Esophagus (tissue), 2 donors: ENCODE measurements around the gene KLK13. TPM values are rescaled to one million over a fixed set of nuclear protein-coding genes. Genes with fewer than 3 reads are reported as not detected.

Experiments used
- H3K27ac ChIP-seq, 2 donors: one replicate each; pipeline ENCODE4 v1.5.1; 2013; ENCODE audit warnings: low read depth in 2 of 2, mild to moderate bottlenecking in 2 of 2, inconsistent platforms in 1 of 2, low read length in 1 of 2, moderate library complexity in 1 of 2
- H3K27me3 ChIP-seq, 2 donors: one replicate each; pipeline ENCODE4 v1.6.1; 2013; ENCODE audit warnings: low read length in 2 of 2, control low read depth in 1 of 2, mild to moderate bottlenecking in 1 of 2; ENCODE audit not compliant: insufficient read depth in 2 of 2, control insufficient read depth in 1 of 2
- H3K36me3 ChIP-seq, 2 donors: one replicate each; pipeline ENCODE4 v1.6.1; 2013; ENCODE audit warnings: low read length in 1 of 2; ENCODE audit not compliant: control insufficient read depth in 2 of 2, insufficient read depth in 2 of 2
- H3K4me1 ChIP-seq, 2 donors: one replicate each; pipeline ENCODE4 v1.6.1; 2013; ENCODE audit warnings: low read length in 1 of 2; ENCODE audit not compliant: control insufficient read depth in 2 of 2, insufficient read depth in 2 of 2
- H3K4me3 ChIP-seq, 2 donors: one replicate each; pipeline ENCODE4 v1.5.1; 2013; ENCODE audit warnings: low read length in 2 of 2, mild to moderate bottlenecking in 2 of 2, low read depth in 1 of 2, moderate library complexity in 1 of 2
- H3K9me3 ChIP-seq, 2 donors: one replicate each; pipeline ENCODE4 v1.6.1; 2013; ENCODE audit warnings: mild to moderate bottlenecking in 2 of 2, low read depth in 1 of 2, low read length in 1 of 2, moderate library complexity in 1 of 2; ENCODE audit not compliant: control insufficient read depth in 2 of 2, insufficient read depth in 1 of 2
- WGBS, 2 donors: extraction: QIAGEN DNeasy Blood & Tissue Kit; methylation state at CpG; one replicate each; pipeline ENCODE4 v1.1.7; 2013; 5-methylcytosine and 5-hydroxymethylcytosine counted together
- polyA plus RNA-seq, 2 donors: library from polyadenylated mRNA; stranded (reverse); fragments of 200-250 nt; gene quantifications; one replicate each; pipeline ENCODE4 v1.2.3, GENCODE V29; 2013
- donor health status: healthy with polysubstance abuse.
- donor health status: Bipolar disorder and iron deficiency.

Gene KLK13
- polyA plus RNA-seq, 2 donors, result 406 to 1,038 TPM

DNA sequence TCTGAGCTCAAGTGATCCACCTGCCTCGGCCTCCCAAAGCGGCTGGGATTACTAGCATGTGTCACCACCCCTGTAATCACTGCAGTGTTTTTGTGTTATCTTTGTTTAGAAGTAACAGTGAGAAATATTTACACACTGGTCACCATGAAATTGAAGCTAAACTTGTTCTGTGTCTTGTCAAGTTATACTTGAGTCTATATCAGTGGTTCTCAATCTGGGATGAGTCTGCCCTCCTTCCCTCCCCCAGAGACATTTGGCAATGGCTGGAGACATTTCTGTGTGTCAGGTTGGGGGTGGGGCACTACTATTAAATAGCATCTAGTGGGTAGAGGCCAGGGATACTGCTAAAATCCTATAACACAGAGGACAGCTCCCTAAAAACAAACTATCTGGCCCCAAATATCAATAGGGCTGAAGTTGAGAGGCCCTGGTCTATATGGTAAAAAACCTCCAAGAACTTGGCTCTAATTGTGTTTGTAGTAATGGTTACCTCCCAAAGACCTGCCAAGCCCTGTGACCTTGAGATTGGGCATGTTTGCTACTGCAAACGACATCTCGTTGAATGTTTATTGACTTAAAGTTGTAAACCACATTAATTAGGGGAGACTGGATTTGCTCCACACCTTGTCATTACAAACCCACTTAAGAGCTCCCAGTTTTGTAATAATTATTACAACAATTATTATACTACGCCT lies 36.4 kb upstream of the KLK13 start:
- Histone ChIP-seq H3K36me3 (peaks cover 2 to 20% of the 10 kb centered on the region in 2 donors), H3K4me3 (no peak overlapping the region)

GRCh38 chr19:51100601-51101000 lies 35.7 kb upstream of the KLK13 start:
- Histone ChIP-seq H3K27ac (no peak overlapping the region), H3K9me3 (no peaks in the 10 kb centered on the region), H3K4me1 (peaks cover 2 to 3% of the 10 kb centered on the region in 2 donors), H3K27me3 (no peaks in the 10 kb centered on the region), H3K4me3 (no peak overlapping the region), H3K36me3 (peaks cover 2 to 20% of the 10 kb centered on the region in 2 donors)
- WGBS, 2 donors, result 66 to 72% methylated on average over 3 of the region's 3 CpGs

More for the DNA sequence above, 36.4 kb upstream of the KLK13 start:
- WGBS, 2 donors, result 60 to 62% methylated on average over 5 of the region's 5 CpGs
- Histone ChIP-seq H3K9me3 (no peaks in the 10 kb centered on the region), H3K27me3 (no peaks in the 10 kb centered on the region), H3K4me1 (peaks cover 2 to 3% of the 10 kb centered on the region in 2 donors), H3K27ac (no peak overlapping the region)

- H3K36me3 ChIP-seq, result peaks cover under 1 to 15% of the 10 kb centered on the region in 2 donors
- no peaks in the 10 kb centered on the region for H3K27me3 ChIP-seq
- H3K27ac ChIP-seq, result no peak overlapping the region
- 75% methylated on average over 22 of the region's 22 CpGs for WGBS, 2 donors
- no peak overlapping the region for H3K4me3 ChIP-seq
- no peaks in the 10 kb centered on the region for H3K9me3 ChIP-seq
- peaks cover 2 to 4% of the 10 kb centered on the region in 2 donors for H3K4me1 ChIP-seq
Observed at GRCh38 chr19:51099047-51099382, 34.1 kb upstream of the KLK13 start.

GRCh38 chr19:51098365-51099046 lies 33.6 kb upstream of the KLK13 start:
- WGBS, 2 donors, result 66 to 80% methylated on average over 69 to 78 of the region's 78 CpGs
- no peak overlapping the region for H3K4me3 ChIP-seq
- peaks cover 0 to 10% of the 10 kb centered on the region in 2 donors for H3K36me3 ChIP-seq

GRCh38 chr19:51097796-51098195 lies 32.9 kb upstream of the KLK13 start:
- Histone ChIP-seq H3K4me3 (no peak overlapping the region), H3K27me3 (no peaks in the 10 kb centered on the region), H3K4me1 (peaks cover 2 to 9% of the 10 kb centered on the region in 2 donors), H3K9me3 (no peaks in the 10 kb centered on the region), H3K27ac (peak overlapping the region in 1 of 2 donors; percentile 9), H3K36me3 (peaks cover 0 to 10% of the 10 kb centered on the region in 2 donors)
- WGBS, 2 donors, result 72 to 79% methylated on average over 20 of the region's 20 CpGs

More at GRCh38 chr19:51098365-51099046, 33.6 kb upstream of the KLK13 start:
- Histone ChIP-seq H3K9me3 (no peaks in the 10 kb centered on the region), H3K27ac (no peak overlapping the region), H3K27me3 (no peaks in the 10 kb centered on the region), H3K4me1 (peaks cover 2 to 8% of the 10 kb centered on the region in 2 donors)

- Histone ChIP-seq H3K4me3 (no peak overlapping the region), H3K9me3 (no peaks in the 10 kb centered on the region), H3K4me1 (peaks cover 2 to 9% of the 10 kb centered on the region in 2 donors), H3K27me3 (no peaks in the 10 kb centered on the region), H3K27ac (peak overlapping the region; percentile 5 to 85), H3K36me3 (peaks cover 0 to 10% of the 10 kb centered on the region in 2 donors)
- 9 to 13% methylated on average over 7 to 8 of the region's 8 CpGs for WGBS, 2 donors
Observed at GRCh38 chr19:51097166-51097738, 32.4 kb upstream of the KLK13 start.

DNA sequence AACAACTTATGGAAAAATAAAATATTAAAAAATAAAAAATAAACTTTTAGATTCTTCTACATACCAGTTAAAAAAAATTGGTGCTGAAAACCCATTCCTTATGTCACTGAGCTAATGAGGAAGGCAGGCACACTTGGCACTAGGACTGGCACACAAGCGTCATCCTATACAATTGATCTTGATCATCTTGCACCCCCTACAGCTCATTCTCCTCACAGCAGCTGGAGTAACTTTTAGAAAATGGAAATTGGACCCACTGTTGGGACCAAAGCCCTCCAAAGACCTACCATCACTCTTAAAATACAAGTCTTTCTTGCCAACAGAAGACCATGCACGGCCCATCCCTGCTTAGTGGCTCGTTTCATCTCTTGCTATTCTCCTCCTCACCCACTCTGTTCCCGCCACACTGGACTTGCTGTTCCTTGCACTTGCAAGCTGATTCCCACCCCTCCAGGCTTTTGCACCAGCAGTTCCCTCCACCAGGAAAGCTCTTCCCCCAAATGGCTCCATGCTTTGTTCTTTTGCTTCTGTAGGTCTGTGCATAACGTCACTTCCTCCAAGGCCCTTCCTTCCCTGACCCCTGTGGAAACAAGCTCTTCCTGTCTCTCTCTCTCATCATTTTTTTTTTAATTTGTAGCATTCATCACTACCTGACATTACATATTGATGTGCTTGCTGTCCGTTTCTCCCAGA lies 31.7 kb upstream of the KLK13 start:
- Histone ChIP-seq H3K27me3 (no peaks in the 10 kb centered on the region), H3K36me3 (peaks cover 0 to 10% of the 10 kb centered on the region in 2 donors), H3K9me3 (no peaks in the 10 kb centered on the region), H3K4me3 (no peak overlapping the region), H3K27ac (peak overlapping the region; percentile 5 to 85), H3K4me1 (peaks cover 2 to 9% of the 10 kb centered on the region in 2 donors)
- 65 to 68% methylated on average over 6 of the region's 6 CpGs for WGBS, 2 donors

GRCh38 chr19:51094696-51095279 lies 29.9 kb upstream of the KLK13 start:
- WGBS, 2 donors, result 22 to 30% methylated on average over 15 of the region's 15 CpGs
- no peaks in the 10 kb centered on the region for H3K27me3 ChIP-seq
- peaks cover 0 to 7% of the 10 kb centered on the region in 2 donors for H3K36me3 ChIP-seq
- no peak overlapping the region for H3K4me3 ChIP-seq
- H3K9me3 ChIP-seq, result no peaks in the 10 kb centered on the region
- peaks cover 2 to 9% of the 10 kb centered on the region in 2 donors for H3K4me1 ChIP-seq
- peak overlapping the region in 1 of 2 donors; percentile 29 for H3K27ac ChIP-seq
